ENCODE results near the gene LSAMP.

DNA sequence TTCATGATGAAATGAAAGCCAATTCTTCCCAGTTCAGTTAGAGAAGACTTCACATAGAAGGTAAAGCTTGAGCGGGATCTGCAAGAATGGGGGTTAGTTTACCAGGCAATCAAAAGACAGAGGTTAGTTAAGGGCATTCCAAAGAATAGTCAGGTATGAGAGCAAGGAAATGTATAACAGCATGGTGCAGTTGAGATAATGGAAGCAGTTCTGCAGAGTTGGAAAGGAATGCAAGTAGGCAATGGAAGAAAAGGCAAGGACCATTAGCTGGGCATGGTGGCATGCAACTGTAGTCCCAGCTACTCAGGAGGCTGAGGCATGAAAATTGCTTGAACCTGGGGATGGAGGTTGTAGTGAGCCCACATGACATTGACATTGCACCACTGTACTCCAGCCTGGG is 55.0 kb downstream of the LSAMP start:
- TF ChIP-seq TEAD2 (CRISPR knock-in tag; IDR thresholded peaks at IDR 0.05): no peak
- no peak for TF ChIP-seq ZSCAN20 (CRISPR knock-in tag; IDR thresholded peaks at IDR 0.05; ENCODE audit: borderline replicate concordance)
- no peak for TF ChIP-seq JUND (CRISPR knock-in tag; IDR thresholded peaks at IDR 0.05)
- TF ChIP-seq RAD21 (CRISPR knock-in tag; IDR thresholded peaks at IDR 0.05): no peak
- no peak for TF ChIP-seq KLF6 (CRISPR knock-in tag; IDR thresholded peaks at IDR 0.05)
- TF ChIP-seq, protein P1, sequence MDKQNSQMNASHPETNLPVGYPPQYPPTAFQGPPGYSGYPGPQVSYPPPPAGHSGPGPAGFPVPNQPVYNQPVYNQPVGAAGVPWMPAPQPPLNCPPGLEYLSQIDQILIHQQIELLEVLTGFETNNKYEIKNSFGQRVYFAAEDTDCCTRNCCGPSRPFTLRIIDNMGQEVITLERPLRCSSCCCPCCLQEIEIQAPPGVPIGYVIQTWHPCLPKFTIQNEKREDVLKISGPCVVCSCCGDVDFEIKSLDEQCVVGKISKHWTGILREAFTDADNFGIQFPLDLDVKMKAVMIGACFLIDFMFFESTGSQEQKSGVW (CRISPR knock-in tag; IDR thresholded peaks at IDR 0.05; ENCODE audit: borderline replicate concordance): no peak
- TF ChIP-seq, protein P2, sequence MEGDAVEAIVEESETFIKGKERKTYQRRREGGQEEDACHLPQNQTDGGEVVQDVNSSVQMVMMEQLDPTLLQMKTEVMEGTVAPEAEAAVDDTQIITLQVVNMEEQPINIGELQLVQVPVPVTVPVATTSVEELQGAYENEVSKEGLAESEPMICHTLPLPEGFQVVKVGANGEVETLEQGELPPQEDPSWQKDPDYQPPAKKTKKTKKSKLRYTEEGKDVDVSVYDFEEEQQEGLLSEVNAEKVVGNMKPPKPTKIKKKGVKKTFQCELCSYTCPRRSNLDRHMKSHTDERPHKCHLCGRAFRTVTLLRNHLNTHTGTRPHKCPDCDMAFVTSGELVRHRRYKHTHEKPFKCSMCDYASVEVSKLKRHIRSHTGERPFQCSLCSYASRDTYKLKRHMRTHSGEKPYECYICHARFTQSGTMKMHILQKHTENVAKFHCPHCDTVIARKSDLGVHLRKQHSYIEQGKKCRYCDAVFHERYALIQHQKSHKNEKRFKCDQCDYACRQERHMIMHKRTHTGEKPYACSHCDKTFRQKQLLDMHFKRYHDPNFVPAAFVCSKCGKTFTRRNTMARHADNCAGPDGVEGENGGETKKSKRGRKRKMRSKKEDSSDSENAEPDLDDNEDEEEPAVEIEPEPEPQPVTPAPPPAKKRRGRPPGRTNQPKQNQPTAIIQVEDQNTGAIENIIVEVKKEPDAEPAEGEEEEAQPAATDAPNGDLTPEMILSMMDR (CRISPR knock-in tag; IDR thresholded peaks at IDR 0.05): no peak

Data from HepG2 (cell line).